OCI-LY3 (cell line): ENCODE data around the gene MEF2A.
"Not testable (repeated sequence)": the region's sequence is repeated elsewhere in the genome, so short reads cannot be mapped to it uniquely, and the experiment has no call there.

Source experiments
- H2AFZ ChIP-seq: fragments of 200-600, 300-600 bp; shearing (Covaris generic); 2 replicates; pipeline ENCODE4 v1.6.0; 2014; ENCODE audit warnings: antibody characterized with exemption, low read depth, low read length
- H3K27ac ChIP-seq: fragments of 200-600, 300-600 bp; sonication (generic); 2 replicates; pipeline ENCODE4 v1.5.1; 2014; ENCODE audit warnings: mild to moderate bottlenecking, low read length, moderate library complexity, mixed read lengths
- H3K27me3 ChIP-seq: fragments of 200-600, 300-600 bp; sonication (generic); 2 replicates; pipeline ENCODE4 v1.6.1; 2014; ENCODE audit warnings: low read depth, low read length, mixed read lengths
- H3K36me3 ChIP-seq: fragments of 200-600, 300-600 bp; sonication (generic); replicated peaks from 2 replicates; pipeline ENCODE3; 2014; ENCODE audit warnings: low read depth, low read length, mixed read lengths
- H3K4me1 ChIP-seq: fragments of 300-600, 200-600 bp; sonication (generic); 2 replicates; pipeline ENCODE4 v1.6.1; 2014; ENCODE audit warnings: low read length, mixed read lengths
- H3K4me2 ChIP-seq: fragments of 200-600, 300-600 bp; sonication (generic); 2 replicates; pipeline ENCODE4 v1.6.1; 2014; ENCODE audit warnings: low read length, mixed read lengths
- H3K4me3 ChIP-seq: fragments of 300-600, 200-600 bp; sonication (generic); 2 replicates; pipeline ENCODE4 v1.5.1; 2014; ENCODE audit warnings: antibody characterized with exemption, mild to moderate bottlenecking, low read length, moderate library complexity
- H3K79me2 ChIP-seq: fragments of 300-600, 200-600 bp; shearing (Covaris generic); 2 replicates; pipeline ENCODE4 v1.6.1; 2014; ENCODE audit warnings: mild to moderate bottlenecking, low read length, mixed read lengths
- H3K9ac ChIP-seq: fragments of 300-600, 200-600 bp; shearing (Covaris generic); 2 replicates; pipeline ENCODE4 v1.6.0; 2014; ENCODE audit warnings: mild to moderate bottlenecking, low read length, moderate library complexity
- H3K9me3 ChIP-seq: fragments of 200-600, 300-600 bp; shearing (Covaris generic); 2 replicates; pipeline ENCODE4 v1.6.1; 2014; ENCODE audit warnings: low read length, mixed read lengths; ENCODE audit not compliant: insufficient read depth
- H4K20me1 ChIP-seq: fragments of 200-600, 300-600 bp; sonication (generic); 2 replicates; pipeline ENCODE4 v1.6.1; 2016; ENCODE audit warnings: low read length, mixed read lengths; ENCODE audit not compliant: insufficient read depth
- CTCF ChIP-seq: fragments of 200-600, 300-600 bp; sonication (generic); IDR thresholded peaks from 2 replicates; pipeline ENCODE4 v1.5.1; 2014; ENCODE audit warnings: antibody characterized with exemption, low read length, low read depth
- EZH2phosphoT487 ChIP-seq: fragments of 200-600 bp; shearing (Covaris generic); IDR thresholded peaks from 2 replicates; pipeline ENCODE4 v1.6.1; 2018; ENCODE audit warnings: antibody characterized with exemption, mixed run types, low read depth

The MEF2A gene

GRCh38 chr15:99565299-99566156 lies at the start of gene MEF2A:
Gene MEF2A, plus strand, starts transcription at chr15:99565984. Its CDS starts 67,136 bp downstream, at chr15:99633120.
- peaks cover 23% of the 10 kb centered on the region for H3K4me1 ChIP-seq
- peaks cover 33% of the 10 kb centered on the region for H4K20me1 ChIP-seq
- no peaks in the 10 kb centered on the region for H3K9me3 ChIP-seq
- H3K4me2 ChIP-seq: peak within 1 kb of the TSS; percentile 98
- peaks cover 37% of the 10 kb centered on the region for H3K27me3 ChIP-seq
- TF ChIP-seq EZH2phosphoT487: no peak
- TF ChIP-seq CTCF: no peak
- H3K36me3 ChIP-seq: no peaks in the 10 kb centered on the region
- H3K4me3 ChIP-seq: peak within 1 kb of the TSS; percentile 88
- peaks cover 41% of the 10 kb centered on the region for H3K79me2 ChIP-seq
- H3K9ac ChIP-seq: peak within 1 kb of the TSS; percentile 95
- H2AFZ ChIP-seq: peak within 1 kb of the TSS; percentile 95
- H3K27ac ChIP-seq: peak within 1 kb of the TSS; percentile 71

GRCh38 chr15:99518191-99518590 lies 47.6 kb upstream of the MEF2A start:
- H3K27me3 ChIP-seq: peaks cover 17% of the 10 kb centered on the region
- no peak overlapping the region for H3K9ac ChIP-seq
- H4K20me1 ChIP-seq: no peaks in the 10 kb centered on the region
- H3K4me1 ChIP-seq: peaks cover 34% of the 10 kb centered on the region
- H3K36me3 ChIP-seq: peaks cover 4% of the 10 kb centered on the region
- H3K27ac ChIP-seq: no peak overlapping the region
- no peak overlapping the region for H3K4me2 ChIP-seq
- no peaks in the 10 kb centered on the region for H3K79me2 ChIP-seq
- no peak overlapping the region for H2AFZ ChIP-seq
- TF ChIP-seq EZH2phosphoT487: no peak
- TF ChIP-seq CTCF: no peak
- no peak overlapping the region for H3K4me3 ChIP-seq
- peaks cover 7% of the 10 kb centered on the region for H3K9me3 ChIP-seq

GRCh38 chr15:99519366-99519765 lies 46.4 kb upstream of the MEF2A start:
- not testable (repeated sequence) for H3K9me3 ChIP-seq, H3K27ac ChIP-seq, H2AFZ ChIP-seq, H3K79me2 ChIP-seq, H3K9ac ChIP-seq, H3K36me3 ChIP-seq, H3K4me2 ChIP-seq, H3K4me3 ChIP-seq, H4K20me1 ChIP-seq
- H3K27me3 ChIP-seq: peaks cover 11% of the 10 kb centered on the region
- peaks cover 23% of the 10 kb centered on the region for H3K4me1 ChIP-seq

GRCh38 chr15:99522288-99522687 lies 43.5 kb upstream of the MEF2A start:
- Histone ChIP-seq H2AFZ (no peak overlapping the region), H4K20me1 (no peaks in the 10 kb centered on the region), H3K27ac (no peak overlapping the region), H3K4me2 (no peak overlapping the region), H3K27me3 (peaks cover 11% of the 10 kb centered on the region), H3K9me3 (no peaks in the 10 kb centered on the region), H3K79me2 (no peaks in the 10 kb centered on the region), H3K36me3 (no peaks in the 10 kb centered on the region), H3K4me1 (peaks cover 7% of the 10 kb centered on the region), H3K4me3 (no peak overlapping the region), H3K9ac (no peak overlapping the region)
- TF ChIP-seq EZH2phosphoT487 (no peak), CTCF (no peak)
